H1 (cell line): Measurements from ENCODE around the gene SPOCK2. TPM values are rescaled to one million over a fixed set of nuclear protein-coding genes. Genes with fewer than 3 reads are reported as not detected.
A peak's percentile ranks its signal among the peaks of the same experiment; 100 is the strongest.

Source experiments
- CTCF ChIA-PET: fragments of 300-600 bp; sonication (Branson Sonifier 250); formaldehyde crosslinking; loops from one replicate; lab custom pipeline; 2021; ENCODE audit not compliant: partially characterized antibody; lab: Charles Lee
- POLR2A ChIA-PET: fragments of 300-600 bp; sonication (Branson Sonifier 250); formaldehyde crosslinking; loops from one replicate; lab custom pipeline; 2021; ENCODE audit warnings: inconsistent platforms; ENCODE audit not compliant: partially characterized antibody; lab: Charles Lee
- DNase-seq, 2 experiments: peaks; one replicate each; pipeline versions ENCODE4 v3.0.0 to v3.0.0-alpha.2; 2010 to 2022; ENCODE audit warnings: low spot score in 2 of 2, low read depth in 1 of 2, mixed read lengths in 1 of 2
- FAIRE-seq: peaks from 2 replicates; lab custom pipeline; 2011; peaks lifted over from hg19 to GRCh38; lab: Jason Lieb, UNC
- H2AFZ ChIP-seq: 2 replicates; pipeline ENCODE4 v1.8.1; 2012; ENCODE audit warnings: low read length, inconsistent platforms
- H2AK5ac ChIP-seq: 2 replicates; pipeline ENCODE4 v1.6.1; 2013; ENCODE audit warnings: low read depth, low read length
- H2BK120ac ChIP-seq: replicated peaks from 2 replicates; pipeline ENCODE3; 2013; ENCODE audit warnings: low read depth, low read length, inconsistent platforms
- H2BK12ac ChIP-seq: 2 replicates; pipeline ENCODE4 v1.6.1; 2013; ENCODE audit warnings: low read depth, low read length
- H2BK15ac ChIP-seq: 2 replicates; pipeline ENCODE4 v1.6.1; 2013; ENCODE audit warnings: low read length
- H2BK20ac ChIP-seq: 2 replicates; pipeline ENCODE4 v1.6.1; 2013; ENCODE audit warnings: low read length
- H2BK5ac ChIP-seq: 2 replicates; pipeline ENCODE4 v1.6.1; 2013; ENCODE audit warnings: low read depth, low read length
- H3K14ac ChIP-seq: 2 replicates; pipeline ENCODE4 v1.6.1; 2013; ENCODE audit warnings: inconsistent platforms; ENCODE audit not compliant: insufficient read length
- H3K18ac ChIP-seq: 2 replicates; pipeline ENCODE4 v1.6.1; 2013; ENCODE audit warnings: low read length; ENCODE audit errors: extremely low read depth
- H3K23ac ChIP-seq: 2 replicates; pipeline ENCODE4 v1.6.1; 2013; ENCODE audit warnings: inconsistent platforms; ENCODE audit not compliant: insufficient read length
- H3K23me2 ChIP-seq: 2 replicates; pipeline ENCODE4 v1.6.1; 2013; ENCODE audit warnings: low read depth, low read length
- H3K27ac ChIP-seq: 2 replicates; pipeline ENCODE4 v1.6.1; 2011; ENCODE audit warnings: low read depth, low read length, inconsistent platforms
- H3K27me3 ChIP-seq, 4 experiments: replicated peaks in 1 of 4; 1 replicate in 1 of 4; 2 replicates in 3 of 4; pipeline versions ENCODE4 v1.6.1 to v1.8.1; 2011 to 2013; ENCODE audit warnings: low read length in 3 of 4, mild to moderate bottlenecking in 3 of 4, inconsistent platforms in 2 of 4, mixed read lengths in 2 of 4, moderate library complexity in 1 of 4; ENCODE audit not compliant: control insufficient read depth in 3 of 4, insufficient read depth in 3 of 4; ENCODE audit errors: extremely low read depth in 1 of 4
- H3K36me3 ChIP-seq, 4 experiments: 2 replicates each; pipeline versions ENCODE4 v1.6.1 to v1.8.1; 2011 to 2013; ENCODE audit warnings: mild to moderate bottlenecking in 4 of 4, low read length in 3 of 4, moderate library complexity in 2 of 4, control low read depth in 1 of 4, inconsistent platforms in 1 of 4; ENCODE audit not compliant: insufficient read depth in 4 of 4, control insufficient read depth in 2 of 4
- H3K4ac ChIP-seq: replicated peaks from 2 replicates; pipeline ENCODE3; 2013; ENCODE audit warnings: low read length, low read depth, mixed read lengths, inconsistent platforms; ENCODE audit not compliant: insufficient read length
- H3K4me1 ChIP-seq, 4 experiments: replicated peaks in 1 of 4; 1 replicate in 1 of 4; 2 replicates in 3 of 4; pipeline versions ENCODE4 v1.6.1 to v1.8.1; 2011 to 2013; ENCODE audit warnings: low read length in 3 of 4, inconsistent platforms in 2 of 4, mixed read lengths in 1 of 4; ENCODE audit not compliant: insufficient read depth in 4 of 4, control insufficient read depth in 3 of 4
- H3K4me2 ChIP-seq, 2 experiments: 2 replicates each; pipeline versions ENCODE4 v1.6.1 to v1.8.1; 2011 to 2013; ENCODE audit warnings: low read depth in 2 of 2, low read length in 2 of 2, control low read depth in 1 of 2, inconsistent platforms in 1 of 2, mild to moderate bottlenecking in 1 of 2; ENCODE audit not compliant: insufficient read depth in 1 of 2
- H3K4me3 ChIP-seq, 4 experiments: fragments of 200-600, 300-600 bp in 1 of 4; sonication (generic), shearing (Covaris generic), sonication (Bioruptor Twin) in 1 of 4; 2 replicates each; pipeline versions ENCODE4 v1.5.1 to v1.8.1; 2011 to 2016; ENCODE audit warnings: low read length in 4 of 4, low read depth in 3 of 4, control low read depth in 2 of 4, inconsistent platforms in 2 of 4, mild to moderate bottlenecking in 2 of 4, mixed read lengths in 1 of 4, moderate library complexity in 1 of 4; ENCODE audit not compliant: insufficient read depth in 2 of 4; ENCODE audit errors: extremely low read depth in 1 of 4
- H3K56ac ChIP-seq: replicated peaks from 2 replicates; pipeline ENCODE3; 2013; ENCODE audit warnings: low read depth, mild to moderate bottlenecking, mixed read lengths, low read length, inconsistent platforms; ENCODE audit not compliant: insufficient read length
- H3K79me1 ChIP-seq: 2 replicates; pipeline ENCODE4 v1.6.1; 2013; ENCODE audit warnings: low read depth, low read length, control low read depth
- H3K79me2 ChIP-seq, 2 experiments: 2 replicates each; pipeline versions ENCODE4 v1.6.1 to v1.8.1; 2012 to 2013; ENCODE audit warnings: low read length in 2 of 2, mild to moderate bottlenecking in 2 of 2, inconsistent platforms in 1 of 2; ENCODE audit not compliant: insufficient read depth in 2 of 2, control insufficient read depth in 1 of 2
- H3K9ac ChIP-seq, 4 experiments: replicated peaks in 1 of 4; 1 replicate in 1 of 4; 2 replicates in 3 of 4; pipeline versions ENCODE4 v1.6.1 to v1.8.1; 2011 to 2013; ENCODE audit warnings: low read depth in 3 of 4, low read length in 3 of 4, control low read depth in 2 of 4, mild to moderate bottlenecking in 2 of 4, moderate library complexity in 2 of 4, inconsistent platforms in 1 of 4; ENCODE audit errors: extremely low read depth in 1 of 4
- H3K9me3 ChIP-seq, 2 experiments: 2 replicates each; pipeline versions ENCODE4 v1.6.1 to v1.8.1; 2012 to 2013; ENCODE audit warnings: mild to moderate bottlenecking in 2 of 2, moderate library complexity in 2 of 2, control low read depth in 1 of 2, inconsistent platforms in 1 of 2, low read depth in 1 of 2, low read length in 1 of 2, mixed read lengths in 1 of 2; ENCODE audit not compliant: insufficient read depth in 2 of 2
- H4K20me1 ChIP-seq, 2 experiments: replicated peaks in 1 of 2; 2 replicates each; pipeline versions ENCODE3 to v1.8.1; 2011 to 2013; ENCODE audit warnings: inconsistent platforms in 2 of 2, low read length in 2 of 2, mild to moderate bottlenecking in 1 of 2; ENCODE audit not compliant: insufficient read depth in 2 of 2, control insufficient read depth in 1 of 2
- H4K5ac ChIP-seq: 2 replicates; pipeline ENCODE4 v1.6.1; 2013; ENCODE audit warnings: low read length, low read depth, mixed read lengths, inconsistent platforms; ENCODE audit not compliant: insufficient read length
- H4K8ac ChIP-seq: 2 replicates; pipeline ENCODE4 v1.8.0; 2013; ENCODE audit warnings: mild to moderate bottlenecking, moderate library complexity, low read length, inconsistent platforms; ENCODE audit not compliant: insufficient read depth; ENCODE audit errors: extremely low read depth
- H4K91ac ChIP-seq: replicated peaks from 2 replicates; pipeline ENCODE3; 2013; ENCODE audit warnings: low read length, mixed read lengths, inconsistent platforms; ENCODE audit not compliant: insufficient read length
- EP300 ChIP-seq, 2 experiments: IDR thresholded peaks; 1 replicate in 1 of 2; 2 replicates in 1 of 2; pipeline ENCODE4 v1.6.1; 2011 to 2012; ENCODE audit warnings: low read depth in 2 of 2, low read length in 2 of 2, mild to moderate bottlenecking in 2 of 2, borderline replicate concordance in 1 of 2, inconsistent platforms in 1 of 2, moderate library complexity in 1 of 2
- EZH2 ChIP-seq: fragments of 200-600 bp; sonication (generic); IDR thresholded peaks from 2 replicates; pipeline ENCODE4 v1.7.1; 2012; ENCODE audit warnings: low read depth, mild to moderate bottlenecking, moderate library complexity, low read length, inconsistent platforms; ENCODE audit not compliant: severe bottlenecking
- HDAC6 ChIP-seq: IDR thresholded peaks from one replicate; pipeline ENCODE4 v1.7.1; 2012; ENCODE audit warnings: low read depth, mild to moderate bottlenecking, inconsistent platforms, low read length, moderate library complexity
- KDM5A ChIP-seq: fragments of 200-600 bp; IDR thresholded peaks from 2 replicates; pipeline ENCODE4 v1.7.1; 2012; ENCODE audit warnings: mild to moderate bottlenecking, low read length, inconsistent platforms, mixed read lengths
- SIN3A ChIP-seq, 2 experiments: IDR thresholded peaks in 1 of 2; conservative IDR thresholded peaks in 1 of 2; 2 replicates each; pipeline ENCODE4 v1.6.1; 2011 to 2012; ENCODE audit warnings: low read length in 2 of 2, improper control_type of control experiment in 1 of 2, low read depth in 1 of 2, mild to moderate bottlenecking in 1 of 2
- TAF7 ChIP-seq: optimal IDR thresholded peaks from 2 replicates; pipeline ENCODE3; 2011; ENCODE audit warnings: low read depth, mild to moderate bottlenecking, inconsistent platforms, low read length, moderate library complexity, borderline replicate concordance
- WGBS, 2 experiments: shearing (Covaris generic) in 1 of 2; methylation state at CpG; one replicate each; pipeline versions ENCODE4 v1.1.6 to v1.1.7; 2013 to 2015; ENCODE audit warnings: low lambda C conversion rate in 2 of 2, mixed read lengths in 2 of 2, inconsistent platforms in 1 of 2, low coverage in 1 of 2, missing lambda C conversion rate in 1 of 2; ENCODE audit not compliant: insufficient replicate concordance in 2 of 2, insufficient coverage in 1 of 2, insufficient read length in 1 of 2; ENCODE audit errors: extremely low coverage in 1 of 2, missing lambda C conversion rate in 1 of 2; 5-methylcytosine and 5-hydroxymethylcytosine counted together
- polyA plus RNA-seq, 7 experiments: library from polyadenylated mRNA; depleted of rRNA in 3 of 7; stranded (reverse) in 5 of 7; unstranded in 2 of 7; fragments of >200 nt in 5 of 7; fragments of 200-250 nt in 2 of 7; gene quantifications; 1 replicate in 5 of 7; 2 replicates in 1 of 7; 4 replicates in 1 of 7; pipeline versions ENCODE4 v1.2.1 to v1.2.3, GENCODE V29; 2011 to 2013; ENCODE audit warnings: missing spikeins in 2 of 7, mixed read lengths in 2 of 7
- total RNA-seq: library from RNA; stranded (reverse); fragmentation: NEBNext Ultra II Directional; extraction: Animal tissue kit (Norgen Biotek cat#: 25700); gene quantifications from 2 replicates; pipeline ENCODE4 v1.2.1, GENCODE V29; 2021

The SPOCK2 gene
- total and polyA plus RNA-seq, 2 of the 8 experiments (the other 6 are each of a cell fraction or from before 2014, with no cell fraction given): 1.5 to 1.9 TPM

GRCh38 chr10:72035252-72035887 lies 53.0 kb downstream of the SPOCK2 start:
- peaks cover 0 to 4% (median 2%) of the 10 kb centered on the region in 4 experiments; a peak in 3 of 7 replicates for H3K4me1 ChIP-seq
- no peak for FAIRE-seq
- POLR2A ChIA-PET: interaction anchor here (0.7 kb wide), 1 partner anchor 839 kb away, joined by 3 read pairs; no protein-coding TSS in a partner anchor
- CTCF ChIA-PET: interaction anchor here (0.6 to 1.5 kb wide), 8 partner anchors 9 to 139 kb away, joined by 3 to 7 read pairs (median 4); no protein-coding TSS in a partner anchor
- no peak overlapping the region for H3K9ac ChIP-seq
- H2BK120ac ChIP-seq: no peak overlapping the region
- H2BK20ac ChIP-seq: no peak overlapping the region
- H3K23me2 ChIP-seq: no peaks in the 10 kb centered on the region
- no peak overlapping the region for H3K27ac ChIP-seq
- H3K36me3 ChIP-seq: no peaks in the 10 kb centered on the region
- no peak overlapping the region for H4K91ac ChIP-seq
- no peaks in the 10 kb centered on the region for H3K9me3 ChIP-seq
- no peak overlapping the region for H4K8ac ChIP-seq
- TF ChIP-seq TAF7 (no peak), KDM5A (no peak), EP300 (IDR thresholded peaks at IDR 0.05; ENCODE audit: borderline replicate concordance in 1 of 2, low read depth in 2 of 2, low read length in 2 of 2) (no peak), EZH2 (no peak), HDAC6 (no peak), SIN3A (conservative IDR thresholded peaks at IDR 0.05 in 1 of 2, IDR thresholded peaks at IDR 0.05 in 1 of 2; ENCODE audit: low read depth in 1 of 2, low read length in 2 of 2) (no peak)
- no peak overlapping the region for H3K4me3 ChIP-seq
- no peak overlapping the region for H2AK5ac ChIP-seq
- no peaks in the 10 kb centered on the region for H3K79me1 ChIP-seq
- no peak overlapping the region for H3K23ac ChIP-seq
- H4K20me1 ChIP-seq: no peaks in the 10 kb centered on the region
- H3K79me2 ChIP-seq: no peaks in the 10 kb centered on the region
- no peak overlapping the region for H3K18ac ChIP-seq
- no peak overlapping the region for H2AFZ ChIP-seq
- H2BK12ac ChIP-seq: no peak overlapping the region
- H4K5ac ChIP-seq: no peak overlapping the region
- H3K4ac ChIP-seq: no peak overlapping the region
- H3K27me3 ChIP-seq: peaks cover 0 to 2% (median 0%) of the 10 kb centered on the region in 4 experiments; a peak in 1 of 7 replicates
- 0 out of 2 replicates have a peak overlapping the region, but pooled peaks have one; percentile 18 for H2BK15ac ChIP-seq
- DNase-seq: no peak
- 91% methylated on average over 13 of the region's 13 CpGs; no CpG with 5 or more reads in 1 of the 2 experiments for WGBS, 2 experiments
- no peak overlapping the region for H3K4me2 ChIP-seq
- no peak overlapping the region for H3K56ac ChIP-seq
- no peak overlapping the region for H3K14ac ChIP-seq
- H2BK5ac ChIP-seq: 0 out of 2 replicates have a peak overlapping the region, but pooled peaks have one; percentile 16
